ENCODE measurements around the gene PDZRN4. TPM values are rescaled to one million over a fixed set of nuclear protein-coding genes. Genes with fewer than 3 reads are reported as not detected.

Gene PDZRN4
- total and polyA plus RNA-seq, 4 experiments from 2014 or later: not detected

GRCh38 chr12:41380878-41381277 lies 192.8 kb downstream of the PDZRN4 start:
- no peak overlapping the region for H3K4me3 Mint-ChIP-seq
- no peak overlapping the region for H3K27ac Mint-ChIP-seq
- no peak for DNase-seq
- no peaks in the 10 kb centered on the region for H3K27me3 Mint-ChIP-seq
- intact Hi-C loops (cut with micrococcal nuclease): no loop called here
- Histone ChIP-seq H3K4me3 (ENCODE audit: low read length in 2 of 2) (no peak overlapping the region), H3K27me3 (ENCODE audit: insufficient read depth, low read length) (no peaks in the 10 kb centered on the region), H3K27ac (ENCODE audit: low read depth, low read length) (no peak overlapping the region), H3K9me3 (ENCODE audit: control insufficient read depth in 1 of 2, low read length in 2 of 2) (no peaks in the 10 kb centered on the region), H3K36me3 (ENCODE audit: insufficient read depth, low read length) (no peaks in the 10 kb centered on the region), H3K4me1 (ENCODE audit: insufficient read depth, low read length) (no peaks in the 10 kb centered on the region)
- no peaks in the 10 kb centered on the region for H3K4me1 Mint-ChIP-seq
- POLR2A ChIA-PET (ENCODE audit: partially characterized antibody): no interaction called here
- peaks cover 0 to 8% (median 2%) of the 10 kb centered on the region in 8 donors for H3K9me3 Mint-ChIP-seq
- no peaks in the 10 kb centered on the region for H3K36me3 Mint-ChIP-seq
- CTCF ChIA-PET (ENCODE audit: partially characterized antibody): no interaction called here

GRCh38 chr12:41402801-41403200 lies 214.7 kb downstream of the PDZRN4 start:
- H3K27me3 Mint-ChIP-seq: no peaks in the 10 kb centered on the region
- H3K36me3 Mint-ChIP-seq: no peaks in the 10 kb centered on the region
- Histone ChIP-seq H3K27me3 (ENCODE audit: insufficient read depth, low read length) (no peaks in the 10 kb centered on the region), H3K27ac (ENCODE audit: low read depth, low read length) (no peak overlapping the region), H3K36me3 (ENCODE audit: insufficient read depth, low read length) (no peaks in the 10 kb centered on the region), H3K4me3 (ENCODE audit: low read length in 2 of 2) (no peak overlapping the region), H3K9me3 (ENCODE audit: control insufficient read depth in 1 of 2, low read length in 2 of 2) (no peaks in the 10 kb centered on the region), H3K4me1 (ENCODE audit: insufficient read depth, low read length) (no peaks in the 10 kb centered on the region)
- peaks cover 0 to 1% (median 0%) of the 10 kb centered on the region in 4 donors for H3K4me1 Mint-ChIP-seq
- DNase-seq: no peak
- H3K27ac Mint-ChIP-seq: no peak overlapping the region
- POLR2A ChIA-PET (ENCODE audit: partially characterized antibody): no interaction called here
- intact Hi-C loops (cut with micrococcal nuclease): no loop called here
- CTCF ChIA-PET (ENCODE audit: partially characterized antibody): no interaction called here
- no peak overlapping the region for H3K4me3 Mint-ChIP-seq
- H3K9me3 Mint-ChIP-seq: peaks cover 0 to 12% (median 7%) of the 10 kb centered on the region in 8 donors

- no peak overlapping the region for H3K4me3 ChIP-seq (ENCODE audit: low read length in 2 of 2)
- H3K27ac Mint-ChIP-seq: no peak overlapping the region
- H3K4me3 Mint-ChIP-seq: no peak overlapping the region
- ChIA-PET CTCF (ENCODE audit: partially characterized antibody) (no interaction called here), POLR2A (ENCODE audit: partially characterized antibody) (no interaction called here)
- H3K4me1 ChIP-seq (ENCODE audit: insufficient read depth, low read length): no peaks in the 10 kb centered on the region
- no peaks in the 10 kb centered on the region for H3K36me3 Mint-ChIP-seq
- DNase-seq: no peak
- no peaks in the 10 kb centered on the region for H3K36me3 ChIP-seq (ENCODE audit: insufficient read depth, low read length)
- H3K4me1 Mint-ChIP-seq: no peaks in the 10 kb centered on the region
- H3K9me3 Mint-ChIP-seq: peaks cover 0 to 12% (median 5%) of the 10 kb centered on the region in 8 donors
- no peak overlapping the region for H3K27ac ChIP-seq (ENCODE audit: low read depth, low read length)
- H3K9me3 ChIP-seq (ENCODE audit: control insufficient read depth in 1 of 2, low read length in 2 of 2): no peaks in the 10 kb centered on the region
- no peaks in the 10 kb centered on the region for H3K27me3 ChIP-seq (ENCODE audit: insufficient read depth, low read length)
- no peaks in the 10 kb centered on the region for H3K27me3 Mint-ChIP-seq
- intact Hi-C loops (cut with micrococcal nuclease): no loop called here
Measured at GRCh38 chr12:41407232-41407799, 219.2 kb downstream of the PDZRN4 start.

- Mint-ChIP-seq H3K27me3 (no peaks in the 10 kb centered on the region), H3K36me3 (no peaks in the 10 kb centered on the region), H3K27ac (no peak overlapping the region), H3K4me1 (no peaks in the 10 kb centered on the region), H3K9me3 (peaks cover 0 to 13% (median 5%) of the 10 kb centered on the region in 8 donors), H3K4me3 (no peak overlapping the region)
- Histone ChIP-seq H3K4me3 (ENCODE audit: low read length in 2 of 2) (no peak overlapping the region), H3K27ac (ENCODE audit: low read depth, low read length) (no peak overlapping the region), H3K9me3 (ENCODE audit: control insufficient read depth in 1 of 2, low read length in 2 of 2) (no peaks in the 10 kb centered on the region), H3K36me3 (ENCODE audit: insufficient read depth, low read length) (no peaks in the 10 kb centered on the region), H3K27me3 (ENCODE audit: insufficient read depth, low read length) (no peaks in the 10 kb centered on the region), H3K4me1 (ENCODE audit: insufficient read depth, low read length) (no peaks in the 10 kb centered on the region)
- DNase-seq: no peak
- intact Hi-C loops (cut with micrococcal nuclease): no loop called here
- ChIA-PET POLR2A (ENCODE audit: partially characterized antibody) (no interaction called here), CTCF (ENCODE audit: partially characterized antibody) (no interaction called here)
Measured at GRCh38 chr12:41409628-41410027, 221.5 kb downstream of the PDZRN4 start.

- H3K9me3 Mint-ChIP-seq: peaks cover 0 to 8% (median 0%) of the 10 kb centered on the region in 8 donors
- CTCF ChIA-PET (ENCODE audit: partially characterized antibody): no interaction called here
- H3K4me3 Mint-ChIP-seq: no peak overlapping the region
- H3K27me3 ChIP-seq (ENCODE audit: insufficient read depth, low read length): no peaks in the 10 kb centered on the region
- no peak overlapping the region for H3K27ac Mint-ChIP-seq
- H3K4me1 ChIP-seq (ENCODE audit: insufficient read depth, low read length): no peaks in the 10 kb centered on the region
- no peak for DNase-seq
- intact Hi-C loops (cut with micrococcal nuclease): no loop called here
- POLR2A ChIA-PET (ENCODE audit: partially characterized antibody): no interaction called here
- no peaks in the 10 kb centered on the region for H3K9me3 ChIP-seq (ENCODE audit: control insufficient read depth in 1 of 2, low read length in 2 of 2)
- no peak overlapping the region for H3K27ac ChIP-seq (ENCODE audit: low read depth, low read length)
- no peaks in the 10 kb centered on the region for H3K4me1 Mint-ChIP-seq
- H3K36me3 ChIP-seq (ENCODE audit: insufficient read depth, low read length): no peaks in the 10 kb centered on the region
- no peaks in the 10 kb centered on the region for H3K27me3 Mint-ChIP-seq
- no peak overlapping the region for H3K4me3 ChIP-seq (ENCODE audit: low read length in 2 of 2)
- no peaks in the 10 kb centered on the region for H3K36me3 Mint-ChIP-seq
Measured at GRCh38 chr12:41418586-41418985, 230.5 kb downstream of the PDZRN4 start.

GRCh38 chr12:41419131-41419893 lies 231.2 kb downstream of the PDZRN4 start:
- POLR2A ChIA-PET (ENCODE audit: partially characterized antibody): no interaction called here
- Histone ChIP-seq H3K4me3 (ENCODE audit: low read length in 2 of 2) (no peak overlapping the region), H3K4me1 (ENCODE audit: insufficient read depth, low read length) (no peaks in the 10 kb centered on the region), H3K9me3 (ENCODE audit: control insufficient read depth in 1 of 2, low read length in 2 of 2) (no peaks in the 10 kb centered on the region), H3K27ac (ENCODE audit: low read depth, low read length) (no peak overlapping the region), H3K36me3 (ENCODE audit: insufficient read depth, low read length) (no peaks in the 10 kb centered on the region), H3K27me3 (ENCODE audit: insufficient read depth, low read length) (no peaks in the 10 kb centered on the region)
- no peak overlapping the region for H3K4me3 Mint-ChIP-seq
- H3K4me1 Mint-ChIP-seq: no peaks in the 10 kb centered on the region
- no peak for DNase-seq
- peaks cover 0 to 2% (median 0%) of the 10 kb centered on the region in 8 donors for H3K9me3 Mint-ChIP-seq
- no peaks in the 10 kb centered on the region for H3K36me3 Mint-ChIP-seq
- intact Hi-C loops (cut with micrococcal nuclease): no loop called here
- H3K27me3 Mint-ChIP-seq: no peaks in the 10 kb centered on the region
- CTCF ChIA-PET (ENCODE audit: partially characterized antibody): no interaction called here
- no peak overlapping the region for H3K27ac Mint-ChIP-seq

GRCh38 chr12:41424651-41425050 lies 236.5 kb downstream of the PDZRN4 start:
- ChIA-PET CTCF (ENCODE audit: partially characterized antibody) (no interaction called here), POLR2A (ENCODE audit: partially characterized antibody) (no interaction called here)
- Mint-ChIP-seq H3K27me3 (no peaks in the 10 kb centered on the region), H3K4me1 (no peaks in the 10 kb centered on the region), H3K4me3 (no peak overlapping the region), H3K27ac (no peak overlapping the region), H3K36me3 (no peaks in the 10 kb centered on the region), H3K9me3 (peaks cover 0 to 4% (median 0%) of the 10 kb centered on the region in 8 donors)
- intact Hi-C loops (cut with micrococcal nuclease): no loop called here
- H3K9me3 ChIP-seq (ENCODE audit: control insufficient read depth in 1 of 2, low read length in 2 of 2): no peaks in the 10 kb centered on the region
- no peak overlapping the region for H3K4me3 ChIP-seq (ENCODE audit: low read length in 2 of 2)
- H3K27me3 ChIP-seq (ENCODE audit: insufficient read depth, low read length): no peaks in the 10 kb centered on the region
- no peak overlapping the region for H3K27ac ChIP-seq (ENCODE audit: low read depth, low read length)
- H3K4me1 ChIP-seq (ENCODE audit: insufficient read depth, low read length): no peaks in the 10 kb centered on the region
- no peaks in the 10 kb centered on the region for H3K36me3 ChIP-seq (ENCODE audit: insufficient read depth, low read length)
- no peak for DNase-seq

Data from CD4-positive, alpha-beta memory T cell (primary cell).